Cardiac muscle cell (in vitro differentiated cells and primary cell): ENCODE data around the gene NCOA6. TPM values are rescaled to one million over a fixed set of nuclear protein-coding genes. Genes with fewer than 3 reads are reported as not detected.

Source experiments
- DNase-seq, 2 donors: peaks; one replicate each; pipeline versions ENCODE4 v3.0.0 to v3.0.0-alpha.2; 2010 to 2017; ENCODE audit warnings: low read depth in 1 of 2, low spot score in 1 of 2
- H3K27ac ChIP-seq: fragments of 200-600 bp; sonication (generic); 2 replicates; pipeline ENCODE4 v1.5.1; 2016
- H3K27me3 ChIP-seq: fragments of 200-600 bp; sonication (generic); 2 replicates; pipeline ENCODE4 v1.6.0; 2016; ENCODE audit warnings: control low read depth
- H3K36me3 ChIP-seq: fragments of 200-600 bp; sonication (generic); 2 replicates; pipeline ENCODE4 v1.5.1; 2016; ENCODE audit warnings: control low read depth
- H3K4me1 ChIP-seq: fragments of 200-600 bp; sonication (generic); 2 replicates; pipeline ENCODE4 v1.8.1; 2017; ENCODE audit warnings: low read depth, mild to moderate bottlenecking, mixed run types
- H3K4me3 ChIP-seq: fragments of 200-600 bp; sonication (generic); 2 replicates; pipeline ENCODE4 v1.5.1; 2016; ENCODE audit warnings: mild to moderate bottlenecking
- H3K9me3 ChIP-seq: fragments of 200-600 bp; sonication (generic); 2 replicates; pipeline ENCODE4 v1.5.1; 2017; ENCODE audit warnings: low read depth, mild to moderate bottlenecking, control low read depth
- CTCF ChIP-seq: IDR thresholded peaks from 2 replicates; pipeline ENCODE4 v1.5.1; 2012; ENCODE audit warnings: low read depth, mild to moderate bottlenecking, low read length
- polyA plus RNA-seq: library from polyadenylated mRNA; unstranded; fragments of >200 nt; fragmentation: Nextera tagmentation; extraction: Ambion mirVana; gene quantifications from 2 replicates; pipeline ENCODE4 v1.2.1, GENCODE V29; 2016
- total RNA-seq: library from RNA; depleted of rRNA; stranded (reverse); fragments of >200 nt; gene quantifications from 2 replicates; pipeline ENCODE4 v1.2.3, GENCODE V29; 2016

Gene NCOA6
- total and polyA plus RNA-seq, 2 experiments from 2014 or later, result 16.8 to 21.4 TPM

GRCh38 chr20:34754611-34755010 lies 70.8 kb downstream of the NCOA6 start:
- Histone ChIP-seq H3K27ac (no peak overlapping the region), H3K4me3 (no peak overlapping the region), H3K36me3 (peaks cover 60% of the 10 kb centered on the region), H3K27me3 (no peaks in the 10 kb centered on the region), H3K9me3 (no peaks in the 10 kb centered on the region), H3K4me1 (no peaks in the 10 kb centered on the region)
- no peak for DNase-seq
- TF ChIP-seq CTCF, result no peak

DNA sequence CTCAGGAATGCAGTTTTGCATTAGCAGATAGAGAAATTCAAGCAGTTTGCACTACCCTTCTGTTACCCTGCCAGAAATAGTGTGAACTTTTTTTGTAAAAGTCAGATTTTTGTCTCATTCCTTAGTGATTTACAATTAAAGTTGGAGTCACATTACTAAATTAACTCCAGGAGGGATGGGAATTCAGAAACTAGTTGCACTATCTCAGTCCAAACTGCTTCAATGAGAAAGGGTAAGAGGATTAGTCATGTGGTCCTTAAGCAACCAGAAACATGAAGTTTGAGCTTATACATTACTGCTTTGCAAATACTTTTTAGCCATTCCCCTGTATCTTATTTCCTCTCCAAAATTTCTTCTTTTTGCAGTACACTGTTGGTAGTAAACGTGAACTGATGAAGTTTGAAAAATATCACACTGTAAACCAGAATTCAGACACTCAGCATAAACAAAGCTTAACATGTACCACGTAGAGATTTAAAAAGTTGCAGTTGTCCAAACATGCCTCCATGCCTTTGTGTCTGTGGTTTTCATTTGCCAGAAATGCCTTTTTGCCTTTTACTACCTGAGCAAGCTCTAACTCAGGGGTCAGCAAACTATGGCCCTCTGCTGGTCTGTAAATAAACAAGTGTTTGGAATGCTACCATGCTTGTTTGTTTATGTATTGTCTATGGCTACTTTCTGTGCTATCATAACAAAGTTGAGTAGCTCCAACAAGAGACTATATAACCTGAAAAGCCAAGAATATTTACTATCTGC lies 71.6 kb downstream of the NCOA6 start:
- Histone ChIP-seq H3K27me3 (no peaks in the 10 kb centered on the region), H3K4me1 (no peaks in the 10 kb centered on the region), H3K4me3 (no peak overlapping the region), H3K36me3 (peaks cover 65% of the 10 kb centered on the region), H3K9me3 (no peaks in the 10 kb centered on the region), H3K27ac (no peak overlapping the region)
- no peak for DNase-seq
- no peak for TF ChIP-seq CTCF

- TF ChIP-seq CTCF, result no peak
- no peaks in the 10 kb centered on the region for H3K27me3 ChIP-seq
- H3K4me3 ChIP-seq, result no peak overlapping the region
- no peaks in the 10 kb centered on the region for H3K9me3 ChIP-seq
- DNase-seq, result no peak
- H3K4me1 ChIP-seq, result no peaks in the 10 kb centered on the region
- no peak overlapping the region for H3K27ac ChIP-seq
- peaks cover 54% of the 10 kb centered on the region for H3K36me3 ChIP-seq
Observed at GRCh38 chr20:34751453-34751852, 74.0 kb downstream of the NCOA6 start.

- no peak for TF ChIP-seq CTCF
- Histone ChIP-seq H3K4me1 (no peaks in the 10 kb centered on the region), H3K9me3 (no peaks in the 10 kb centered on the region), H3K27me3 (no peaks in the 10 kb centered on the region), H3K4me3 (no peak overlapping the region), H3K36me3 (peaks cover 47% of the 10 kb centered on the region), H3K27ac (no peak overlapping the region)
- no peak for DNase-seq
Observed at GRCh38 chr20:34750484-34750883, 75.0 kb downstream of the NCOA6 start.

DNA sequence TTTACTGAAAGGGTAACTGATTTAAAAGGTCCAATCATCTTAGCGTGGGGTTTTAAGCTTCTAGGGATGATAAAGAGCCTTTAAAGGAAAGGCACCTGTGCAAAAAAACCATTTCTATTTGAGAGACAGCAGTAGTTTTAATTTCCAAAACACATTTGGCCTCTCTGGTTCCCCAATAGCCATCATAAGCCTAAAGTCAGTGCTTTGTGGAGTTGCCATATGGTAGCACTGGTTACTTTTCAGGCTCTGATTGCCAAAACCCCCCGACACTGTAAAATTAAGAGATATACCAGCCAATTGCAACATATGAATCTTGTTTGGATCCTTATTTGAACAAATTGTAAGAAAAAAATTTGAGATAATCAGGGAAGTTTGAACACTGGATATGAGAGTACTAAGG lies 76.7 kb downstream of the NCOA6 start:
- peaks cover 39% of the 10 kb centered on the region for H3K36me3 ChIP-seq

More for the DNA sequence above, 76.7 kb downstream of the NCOA6 start:
- no peaks in the 10 kb centered on the region for H3K27me3 ChIP-seq
- no peaks in the 10 kb centered on the region for H3K9me3 ChIP-seq
- DNase-seq, result no peak
- no peak overlapping the region for H3K27ac ChIP-seq
- no peak for TF ChIP-seq CTCF
- no peaks in the 10 kb centered on the region for H3K4me1 ChIP-seq
- H3K4me3 ChIP-seq, result no peak overlapping the region
